ENCODE data around the gene PSEN1.

GRCh38 chr14:73246387-73247150 lies 110.3 kb downstream of the PSEN1 start:
- TF ChIP-seq EZH2 (IDR thresholded peaks at IDR 0.05; ENCODE audit: insufficient read depth, poor library complexity, severe bottlenecking) = no peak
- no peak for TF ChIP-seq EZH2phosphoT487 (IDR thresholded peaks at IDR 0.05; ENCODE audit: insufficient read depth, low read depth)

All from GM23248 (cell line).